Inflammatory macrophage (primary cell): Measurements from ENCODE around the gene NAIF1.
A peak's percentile ranks its signal among the peaks of the same experiment; 100 is the strongest.

Experiments
- DNase-seq, 2 donors: peaks; one replicate each; pipeline ENCODE4 v3.0.0-alpha.2; 2020 to 2022

The NAIF1 gene

DNA sequence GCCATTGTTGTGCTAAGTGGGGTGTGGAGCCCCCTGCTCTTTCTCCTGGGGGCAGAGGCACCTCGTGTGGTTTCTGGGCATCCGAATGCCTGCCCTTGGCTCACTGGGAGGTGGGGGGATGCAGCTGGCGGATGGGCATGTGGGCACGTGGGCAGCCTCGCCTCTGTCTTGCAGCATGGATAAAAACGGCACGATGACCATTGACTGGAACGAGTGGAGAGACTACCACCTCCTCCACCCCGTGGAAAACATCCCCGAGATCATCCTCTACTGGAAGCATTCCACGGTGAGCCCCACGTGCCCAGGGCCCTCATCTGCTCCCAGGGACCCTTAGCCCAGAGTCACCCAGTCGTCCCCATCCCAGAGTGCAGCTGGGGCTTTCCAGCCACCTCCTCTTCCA lies 35.1 kb upstream of the NAIF1 start:
- no peak for DNase-seq

DNA sequence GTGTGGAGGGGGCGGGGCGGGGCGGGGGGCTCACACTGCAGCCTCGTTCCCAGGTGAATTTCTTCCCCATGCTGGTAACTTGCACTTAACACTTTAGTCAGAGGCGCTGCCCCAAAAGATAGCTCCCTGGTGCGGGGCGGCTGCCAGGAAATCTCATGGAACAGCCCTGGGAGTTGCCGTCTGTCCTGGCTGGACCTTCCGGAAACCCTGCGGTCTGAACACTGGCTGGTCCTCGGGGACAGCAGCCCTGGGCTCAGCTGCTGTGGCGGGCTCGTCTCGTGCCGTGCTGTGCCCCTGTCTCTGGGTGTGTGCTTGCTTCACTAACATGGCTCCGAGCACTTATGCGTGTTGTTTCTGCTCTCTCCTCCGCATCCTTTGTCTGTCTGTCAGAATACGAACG lies 34.6 kb upstream of the NAIF1 start:
- no peak for DNase-seq

DNA sequence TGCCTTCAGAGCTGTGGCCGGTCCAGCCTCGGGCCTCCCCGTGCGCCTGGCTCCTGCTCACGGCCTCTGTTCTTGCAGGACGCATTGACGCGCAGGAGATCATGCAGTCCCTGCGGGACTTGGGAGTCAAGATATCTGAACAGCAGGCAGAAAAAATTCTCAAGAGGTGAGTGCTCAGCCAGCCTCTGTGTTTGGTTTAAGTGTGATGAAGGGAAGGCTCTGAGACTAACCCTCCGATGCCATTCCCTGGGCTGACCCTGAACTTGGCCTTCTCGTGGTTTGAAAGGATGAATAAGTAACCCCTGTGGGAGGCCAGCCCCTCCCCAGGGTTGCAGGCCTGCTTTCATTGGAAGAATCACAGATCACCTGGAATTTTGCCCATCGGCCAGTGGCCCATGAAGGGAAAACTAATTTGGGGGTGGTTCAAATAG lies 34.1 kb upstream of the NAIF1 start:
- no peak for DNase-seq

DNA sequence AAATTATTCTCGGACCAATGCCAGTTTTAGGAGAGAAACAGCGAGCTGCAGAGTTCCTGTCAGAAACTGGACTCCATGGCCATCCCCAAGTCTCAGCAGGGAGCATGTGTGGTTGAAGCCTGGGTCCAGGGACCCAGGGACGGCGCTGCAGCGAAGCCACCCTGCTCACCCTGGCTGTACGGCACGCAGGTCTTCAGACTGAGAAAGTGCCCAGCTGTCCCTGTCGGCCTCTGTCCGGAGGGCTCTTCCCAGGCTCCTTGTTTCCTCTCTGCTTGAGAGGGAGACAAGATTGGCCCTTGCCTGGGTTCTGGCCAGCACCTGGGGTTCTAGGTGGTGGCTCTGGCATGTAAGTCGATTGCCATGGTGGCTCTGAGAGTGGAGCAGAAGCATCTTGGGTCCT lies 33.5 kb upstream of the NAIF1 start:
- no peak for DNase-seq

DNA sequence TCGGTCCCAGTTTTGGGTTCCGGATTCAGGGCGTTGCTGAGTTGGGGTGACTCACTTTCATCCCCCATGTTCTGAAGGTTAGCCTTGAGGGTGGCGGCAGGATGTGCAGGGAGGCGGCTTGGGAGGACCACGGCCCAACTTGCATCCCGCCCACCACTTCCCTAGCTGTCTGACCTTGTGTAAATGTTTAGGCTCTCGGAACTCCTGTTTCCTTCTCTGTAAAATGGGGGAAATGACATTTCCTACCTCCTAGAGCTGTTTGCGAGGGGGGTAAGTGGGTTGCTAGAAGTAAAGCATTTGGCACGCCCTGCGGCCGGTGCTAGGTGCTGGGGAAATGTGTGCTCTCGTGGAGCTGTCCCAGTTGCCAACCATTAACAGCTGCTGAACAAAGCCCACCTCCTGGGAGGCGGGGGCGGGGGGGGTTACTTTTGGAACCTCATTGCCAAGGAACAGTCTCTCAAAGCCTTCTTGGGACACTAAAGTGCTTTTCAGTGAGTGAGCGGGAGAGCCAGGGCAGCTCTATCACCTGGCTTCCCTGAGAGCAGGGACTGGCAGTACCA lies 32.9 kb upstream of the NAIF1 start:
- peak; percentile 60 to 70 for DNase-seq

DNA sequence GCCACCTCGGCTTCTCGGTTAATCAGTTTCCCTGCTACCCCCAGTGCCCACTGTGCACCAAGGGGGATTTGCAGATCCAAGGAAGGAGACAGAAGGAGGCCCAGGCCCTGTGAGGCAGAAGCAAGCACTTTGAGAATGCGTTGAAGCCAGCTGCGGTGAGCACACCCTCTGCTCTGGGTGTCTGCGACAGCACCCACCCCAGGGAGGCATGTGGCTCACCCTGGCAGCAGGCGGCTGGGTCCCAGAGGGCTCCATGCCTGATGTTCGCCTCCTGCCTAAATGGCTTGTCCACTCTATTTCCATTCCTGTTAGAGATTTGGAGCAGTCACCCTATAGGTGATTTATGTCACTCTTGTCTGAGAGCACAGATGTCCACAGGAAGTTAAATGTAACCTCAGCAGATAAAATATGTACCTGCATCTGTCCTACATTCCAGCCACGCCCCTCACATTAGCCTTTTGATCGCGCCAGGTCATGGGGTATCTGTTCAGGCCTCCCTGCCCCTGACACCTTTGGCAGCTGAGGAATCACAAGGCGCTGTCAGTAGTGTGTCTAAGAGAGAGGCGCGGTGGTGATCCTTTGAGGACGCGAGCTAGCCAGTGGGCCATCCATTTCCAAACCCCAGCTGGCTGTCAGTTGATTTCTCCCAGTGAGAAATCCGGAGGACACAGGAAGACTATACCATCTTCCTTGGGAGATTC lies 32.3 kb upstream of the NAIF1 start:
- no peak for DNase-seq

DNA sequence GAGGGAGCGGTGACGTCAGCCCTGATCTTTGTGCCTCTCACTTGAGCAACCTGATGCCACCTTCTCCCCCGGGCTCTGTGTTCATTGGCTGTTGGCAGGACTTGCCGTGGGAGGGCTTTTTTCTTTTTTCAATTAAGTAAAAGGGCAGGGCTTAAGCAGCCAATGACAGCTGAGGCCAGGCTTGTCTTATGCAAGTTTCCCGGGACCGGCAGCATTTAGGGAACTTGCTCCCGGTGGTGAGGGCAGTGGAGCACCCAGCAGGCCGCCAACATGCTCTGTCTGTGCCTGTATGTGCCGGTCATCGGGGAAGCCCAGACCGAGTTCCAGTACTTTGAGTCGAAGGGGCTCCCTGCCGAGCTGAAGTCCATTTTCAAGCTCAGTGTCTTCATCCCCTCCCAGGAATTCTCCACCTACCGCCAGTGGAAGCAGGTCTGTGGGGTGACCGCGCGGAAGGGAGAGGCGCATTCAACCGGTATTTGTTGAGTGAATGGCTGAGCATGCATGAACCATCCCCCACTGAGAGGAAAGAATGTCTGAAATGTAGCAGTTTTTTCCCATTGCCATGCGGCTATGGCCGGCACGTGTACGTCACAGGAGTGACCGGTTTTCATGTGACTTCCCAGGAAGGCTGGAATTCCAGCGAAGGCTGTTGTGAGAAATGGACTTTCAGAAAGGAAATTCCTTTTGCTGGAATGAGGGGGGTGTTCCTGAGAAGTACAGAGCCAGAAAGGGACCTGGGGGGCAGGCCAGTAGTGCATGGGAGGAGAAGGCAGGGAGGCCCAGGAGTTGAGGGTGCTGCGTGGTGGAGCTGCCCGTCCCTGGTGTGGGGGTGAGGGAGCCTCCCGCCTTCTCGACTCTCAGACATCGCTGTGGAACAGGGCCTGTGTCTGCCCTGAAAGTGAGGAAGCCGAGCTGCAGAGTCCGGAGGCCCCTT lies 31.4 kb upstream of the NAIF1 start:
- DNase-seq = peak; percentile 98 to 99

DNA sequence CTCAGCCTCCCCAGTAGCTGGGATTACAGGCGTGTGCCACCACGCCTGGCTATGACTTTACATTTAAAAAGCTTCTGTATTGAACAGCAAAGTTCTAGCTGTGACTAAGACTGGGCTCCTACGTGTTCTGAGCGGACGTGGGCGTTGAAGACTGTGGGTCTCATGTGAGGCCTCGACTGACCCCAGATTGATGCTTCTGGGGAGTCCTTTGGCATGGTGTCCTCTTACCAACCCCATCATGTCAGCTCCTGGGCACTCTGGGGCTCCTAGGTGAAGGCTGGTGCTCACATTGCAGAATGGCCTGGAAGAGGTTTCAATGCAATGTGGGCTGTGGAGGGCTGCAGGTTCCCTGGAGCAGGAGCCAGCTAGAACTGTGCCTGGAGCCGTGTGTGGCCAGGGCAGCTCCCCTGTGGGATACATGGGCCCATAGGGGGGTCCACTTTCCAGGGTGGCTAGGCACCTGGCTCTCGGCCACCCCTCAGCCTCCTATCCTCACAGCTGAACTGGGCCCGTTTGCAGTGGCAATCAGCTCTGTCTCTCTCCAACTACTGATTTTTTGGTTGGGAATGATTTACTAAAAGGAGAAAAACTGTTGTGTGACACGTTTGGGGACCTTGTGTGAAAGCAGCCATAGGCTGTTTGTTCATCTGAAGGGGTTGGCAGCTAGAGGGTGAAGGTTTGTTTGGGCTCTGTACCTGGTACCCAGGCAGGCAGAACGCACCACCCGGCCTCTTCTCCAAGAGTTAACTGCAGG lies 30.6 kb upstream of the NAIF1 start:
- DNase-seq = peak in 1 of 2 donors; percentile 83

DNA sequence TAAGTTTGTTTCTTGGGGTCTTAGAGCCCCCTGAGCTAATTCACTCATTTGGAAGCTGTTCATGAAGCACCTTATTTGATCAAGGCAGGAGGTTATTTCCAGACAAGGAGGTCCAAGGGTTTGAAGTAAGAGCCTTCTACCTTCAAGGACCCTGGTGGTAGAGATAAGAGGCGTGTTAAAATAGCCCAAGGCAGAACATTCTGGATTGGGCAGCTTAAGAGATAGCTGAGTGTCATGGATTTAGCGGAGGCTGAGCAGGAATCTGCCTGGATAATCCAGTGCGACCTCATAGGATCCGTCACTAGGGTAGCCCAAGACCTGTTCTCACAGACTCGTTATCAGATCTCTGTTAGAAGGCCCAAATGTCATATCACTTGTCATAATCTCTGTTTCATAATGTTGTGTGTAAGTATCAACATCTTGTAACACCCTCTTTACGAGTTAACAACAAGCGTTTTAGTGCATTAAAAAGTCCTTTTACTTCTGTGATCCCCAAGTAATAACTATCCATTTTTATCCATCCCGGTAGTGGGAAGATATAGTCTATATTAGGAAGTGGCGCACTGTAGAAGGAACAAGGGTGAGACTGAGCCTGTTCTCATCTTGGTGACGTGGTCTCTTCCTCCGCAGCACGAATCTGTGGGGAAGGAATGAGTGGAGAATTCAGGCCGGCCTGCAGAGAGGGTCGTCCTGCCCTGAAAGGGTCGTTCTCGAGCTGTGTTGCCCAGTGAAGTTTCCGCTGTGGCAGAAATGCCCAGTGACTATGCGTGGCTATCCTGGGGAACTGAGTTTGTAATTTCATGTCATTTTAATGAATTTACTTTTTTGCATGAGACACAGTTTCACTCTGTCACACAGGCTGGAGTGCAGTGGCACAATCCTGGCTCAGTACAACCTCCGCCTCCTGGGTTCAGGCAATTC lies 29.8 kb upstream of the NAIF1 start:
- peak; percentile 40 to 72 for DNase-seq

DNA sequence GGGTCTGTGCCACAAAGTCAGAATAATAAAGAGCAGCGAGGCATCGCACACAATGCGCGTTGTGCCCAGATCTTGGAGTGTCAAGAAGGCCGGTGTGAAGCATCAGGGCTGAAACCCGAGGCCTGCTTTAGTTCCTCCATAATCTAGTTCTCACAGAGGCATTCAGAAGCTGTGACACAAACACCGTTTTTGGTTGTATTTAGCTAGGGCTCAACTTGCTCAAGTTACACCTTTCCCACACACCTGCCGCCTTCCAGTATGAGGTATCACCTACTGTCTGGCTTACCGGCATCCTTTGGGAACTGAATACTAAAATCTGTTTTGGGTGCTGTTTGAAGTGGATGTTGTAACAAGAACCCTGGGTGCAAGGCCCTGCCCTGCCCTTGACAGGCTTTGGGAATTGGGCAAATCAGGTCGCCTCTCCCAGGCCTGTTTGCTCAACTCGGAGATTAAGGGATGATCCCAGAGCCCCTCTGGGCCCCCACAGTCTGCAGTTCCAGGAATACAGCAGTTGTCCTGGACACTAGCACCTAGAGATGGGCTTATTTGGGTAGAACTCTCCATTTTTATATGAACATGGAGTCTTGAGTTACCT lies 27.9 kb upstream of the NAIF1 start:
- no peak for DNase-seq

DNA sequence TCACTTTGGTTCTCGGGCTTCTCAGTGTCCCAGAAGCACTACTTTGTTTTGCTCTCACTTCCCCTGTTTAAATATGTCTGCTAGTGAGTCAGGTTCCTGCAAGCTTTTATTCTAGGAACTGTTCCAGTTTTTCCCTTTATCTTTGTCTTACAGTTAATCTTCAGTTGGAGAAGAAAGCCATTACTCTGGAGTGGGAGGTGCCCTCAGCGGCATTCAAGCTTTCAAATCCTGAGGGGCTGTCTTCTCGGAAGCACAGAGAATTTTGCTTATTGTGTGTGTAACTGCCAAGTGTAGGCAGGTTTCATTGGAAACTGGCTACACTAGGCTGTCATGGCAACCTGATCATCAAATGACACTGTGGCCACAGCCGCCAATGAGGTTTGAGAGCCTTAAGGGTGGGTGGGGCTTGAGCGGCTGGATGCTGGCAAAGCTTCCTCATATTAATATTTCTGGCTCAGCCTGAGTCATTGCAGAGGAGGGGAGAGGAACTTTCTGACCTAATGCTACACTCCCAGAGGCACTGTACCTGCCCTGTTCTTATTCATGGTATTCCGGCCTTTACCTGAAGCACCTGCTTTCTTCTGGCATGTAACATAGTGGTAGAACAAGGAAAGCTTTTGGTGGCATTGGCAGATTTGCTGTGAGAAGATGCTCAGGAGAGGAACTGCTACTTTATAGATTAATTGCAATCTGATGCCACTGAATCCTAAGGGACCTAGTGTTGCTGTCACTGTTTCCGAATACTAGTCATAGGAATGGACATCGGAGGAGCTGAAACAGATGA lies 27.2 kb upstream of the NAIF1 start:
- DNase-seq = peak; percentile 96 to 97

DNA sequence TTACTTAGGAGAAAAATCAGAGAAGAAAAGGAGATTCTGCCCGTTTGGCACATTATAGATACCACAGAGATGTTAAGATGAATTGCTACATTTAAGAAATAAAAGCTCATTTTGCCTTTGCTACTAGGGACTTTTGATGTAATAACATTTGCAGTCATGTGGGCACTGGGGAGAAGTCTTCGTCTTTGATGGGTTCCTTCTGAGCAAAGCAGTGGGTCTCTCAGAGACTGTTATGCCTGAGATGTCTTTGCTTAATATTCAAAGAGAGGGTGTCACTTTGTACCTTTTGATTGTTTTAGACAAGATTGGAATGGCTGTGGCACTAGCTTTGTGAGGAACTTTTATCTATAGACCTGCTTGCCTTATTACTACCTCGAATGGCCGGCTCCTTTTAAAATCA lies 25.9 kb upstream of the NAIF1 start:
- no peak for DNase-seq

DNA sequence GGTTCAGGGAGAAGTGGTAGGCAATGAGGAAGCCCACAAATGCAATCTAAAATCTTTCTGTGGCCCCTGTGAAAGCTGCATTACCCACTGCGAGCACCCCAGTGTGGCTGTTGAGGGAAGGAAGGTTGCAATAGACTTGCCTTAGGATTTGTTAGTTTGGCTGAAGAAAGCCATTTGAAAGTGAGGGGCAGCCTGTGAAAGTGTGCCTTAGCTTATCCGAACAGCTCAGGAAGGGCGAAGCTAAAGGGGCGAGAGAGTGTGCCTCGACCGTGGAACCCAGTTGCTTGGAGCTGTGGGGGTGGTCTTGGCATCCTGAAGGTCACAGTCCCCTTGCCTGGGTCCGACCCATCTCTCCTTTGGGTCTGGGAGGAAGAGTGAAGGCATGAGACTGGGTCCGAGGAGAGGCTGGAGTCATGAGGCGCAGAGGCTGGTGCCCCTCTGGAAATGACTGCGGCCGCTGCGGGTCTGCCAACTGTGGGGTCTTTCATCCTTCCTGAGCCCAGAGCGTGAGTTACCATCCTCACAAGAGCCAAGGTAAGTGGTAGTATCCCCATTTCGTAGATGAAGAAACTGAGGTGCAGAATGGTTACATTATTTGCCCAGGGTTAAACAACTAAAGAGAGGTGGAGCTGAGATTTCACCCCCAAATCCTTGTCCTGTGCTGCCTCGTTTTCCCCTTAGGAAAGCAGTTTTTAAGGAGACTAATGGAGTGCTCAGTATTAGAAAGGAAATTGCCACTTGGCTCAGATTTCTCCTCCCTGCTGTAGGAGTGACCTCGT lies 25.3 kb upstream of the NAIF1 start:
- DNase-seq = no peak

DNA sequence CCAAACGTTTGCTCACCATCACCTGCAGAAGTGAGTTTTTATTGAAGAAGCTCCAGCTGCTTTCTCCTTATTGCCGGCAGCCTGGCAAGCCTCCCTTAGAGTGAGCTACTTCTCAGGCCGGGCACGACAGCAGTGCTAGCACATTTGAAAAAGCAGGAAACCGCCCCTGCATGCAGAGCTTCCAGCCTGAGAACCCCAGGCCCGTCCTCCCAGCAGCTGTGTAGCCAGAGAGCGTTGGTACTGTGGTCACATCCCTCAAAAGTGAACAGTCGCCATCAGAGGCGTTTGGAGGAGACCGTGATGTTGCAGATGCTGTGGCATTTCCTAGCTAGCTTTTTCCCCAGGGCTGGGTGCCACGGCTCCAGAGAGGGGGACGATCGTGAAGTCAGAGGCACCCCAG lies 24.5 kb upstream of the NAIF1 start:
- DNase-seq = peak in 1 of 2 donors; percentile 26

DNA sequence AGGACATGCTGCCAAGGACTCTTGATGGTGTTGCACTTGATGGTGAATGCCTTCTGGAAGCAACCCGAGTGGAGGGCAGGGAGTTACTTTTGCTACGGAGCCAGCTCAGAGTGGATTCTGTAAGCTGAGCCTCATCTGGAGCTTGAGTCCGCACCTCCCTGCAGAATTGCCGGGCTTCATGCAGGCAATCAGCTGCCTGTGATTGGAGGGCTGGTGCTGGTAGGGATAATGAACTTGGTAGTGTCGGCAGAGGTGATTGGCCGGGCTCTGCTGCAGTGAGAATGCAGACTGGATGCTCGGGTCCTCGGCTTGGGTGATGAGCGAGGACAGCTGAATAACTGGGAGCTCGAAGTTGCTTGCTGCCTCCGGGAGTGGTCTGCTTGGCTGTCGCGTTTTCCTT lies 24.0 kb upstream of the NAIF1 start:
- DNase-seq = no peak

DNA sequence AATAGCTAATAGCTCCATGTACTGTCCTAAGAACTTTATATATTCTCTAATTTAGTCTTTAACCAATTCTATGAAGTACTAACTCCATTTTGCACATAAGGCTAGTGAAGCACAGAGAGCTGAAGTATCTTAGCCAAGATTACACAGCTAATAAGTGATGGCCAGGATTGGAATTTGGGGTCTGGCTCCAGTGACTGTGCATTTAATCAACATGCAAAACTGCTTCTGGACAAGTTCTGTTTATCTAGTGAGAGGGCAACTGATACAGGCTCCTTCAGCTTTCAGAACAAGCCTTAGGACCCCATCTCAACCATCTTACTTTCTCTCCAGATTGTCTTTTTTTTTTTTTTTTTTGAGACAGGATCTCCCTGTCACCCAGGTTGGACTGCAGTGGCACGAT lies 22.2 kb upstream of the NAIF1 start:
- no peak for DNase-seq

DNA sequence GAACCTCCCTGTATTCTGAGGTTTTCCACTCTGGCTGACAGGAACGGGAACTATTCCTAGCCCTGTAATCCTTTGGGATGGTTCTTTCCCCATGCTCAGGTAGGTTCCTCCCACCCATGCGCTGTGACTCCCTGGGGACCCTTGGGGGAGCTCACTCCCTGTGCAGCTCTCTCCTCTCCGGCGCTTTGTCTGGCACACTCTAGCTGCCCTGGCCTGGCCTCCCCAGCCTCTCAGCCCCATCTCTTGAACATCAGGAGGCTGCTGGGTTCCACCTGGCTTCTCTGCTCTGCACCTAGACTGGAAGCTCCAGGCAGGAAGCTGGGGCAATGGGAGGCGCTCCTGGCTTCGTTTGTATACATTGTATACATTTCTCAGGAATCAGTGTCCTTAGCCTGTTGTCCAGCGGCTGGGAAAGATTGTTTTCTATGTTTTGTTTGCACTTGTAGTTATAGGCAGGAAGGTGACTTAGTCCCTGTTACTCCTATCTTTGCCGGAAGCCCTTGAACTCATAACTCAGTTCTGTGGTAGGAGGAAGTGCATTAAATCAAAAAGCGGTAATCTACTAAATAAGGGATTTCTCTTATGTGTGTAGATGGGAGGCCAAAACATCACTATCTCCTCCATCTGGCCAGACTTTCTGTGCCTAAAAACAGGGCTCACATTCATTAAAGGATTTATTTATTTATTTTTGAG lies 21.3 kb upstream of the NAIF1 start:
- DNase-seq = no peak

DNA sequence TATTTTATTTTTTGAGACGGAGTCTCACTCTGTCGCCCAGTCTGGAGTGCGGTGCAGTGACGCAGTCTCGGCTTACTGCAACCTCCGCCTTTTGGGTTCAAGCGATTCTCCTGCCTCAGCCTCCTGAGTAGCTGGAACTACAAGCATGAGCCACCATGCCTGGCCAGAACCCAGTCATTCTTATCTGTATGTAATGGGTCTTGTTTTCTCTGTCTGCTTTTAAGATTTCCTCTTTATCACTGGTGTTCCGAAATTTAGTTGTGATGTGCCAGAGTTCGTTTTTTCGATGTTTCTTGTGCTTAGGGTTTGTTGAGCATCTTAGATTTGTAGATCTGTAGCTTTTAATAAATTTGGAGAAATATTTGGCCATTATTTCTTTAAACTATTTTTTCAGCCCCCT lies 20.1 kb upstream of the NAIF1 start:
- DNase-seq = no peak

DNA sequence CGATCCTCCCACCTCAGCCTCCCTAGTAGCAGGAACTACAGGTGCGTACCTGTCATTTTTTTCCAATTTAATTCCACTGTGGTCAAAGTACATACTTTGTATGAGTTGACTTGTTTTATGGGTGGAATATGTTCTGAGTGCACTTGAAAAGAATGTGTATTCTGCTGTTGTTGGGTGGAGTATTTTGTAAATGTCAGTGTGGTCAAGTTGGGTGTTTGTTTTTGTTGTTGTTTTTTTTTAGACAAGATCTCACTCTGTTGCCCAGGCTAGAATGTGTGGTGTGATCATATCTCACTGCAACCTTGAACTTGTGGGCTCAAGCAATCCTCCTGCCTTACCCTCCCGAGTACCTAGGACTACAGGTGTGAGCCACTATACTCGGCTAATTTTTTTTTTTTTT lies 18.8 kb upstream of the NAIF1 start:
- DNase-seq = no peak
